GM12801 (cell line): Measurements from ENCODE around the gene ANO9.

ENCODE experiments used
- TF ChIP-seq, protein P1 (sequence below): IDR thresholded peaks from one replicate; pipeline ENCODE4 v1.5.1; 2011; ENCODE audit warnings: control low read depth; ENCODE audit not compliant: insufficient read length; ENCODE audit errors: extremely low read depth

The ANO9 gene, protein sequence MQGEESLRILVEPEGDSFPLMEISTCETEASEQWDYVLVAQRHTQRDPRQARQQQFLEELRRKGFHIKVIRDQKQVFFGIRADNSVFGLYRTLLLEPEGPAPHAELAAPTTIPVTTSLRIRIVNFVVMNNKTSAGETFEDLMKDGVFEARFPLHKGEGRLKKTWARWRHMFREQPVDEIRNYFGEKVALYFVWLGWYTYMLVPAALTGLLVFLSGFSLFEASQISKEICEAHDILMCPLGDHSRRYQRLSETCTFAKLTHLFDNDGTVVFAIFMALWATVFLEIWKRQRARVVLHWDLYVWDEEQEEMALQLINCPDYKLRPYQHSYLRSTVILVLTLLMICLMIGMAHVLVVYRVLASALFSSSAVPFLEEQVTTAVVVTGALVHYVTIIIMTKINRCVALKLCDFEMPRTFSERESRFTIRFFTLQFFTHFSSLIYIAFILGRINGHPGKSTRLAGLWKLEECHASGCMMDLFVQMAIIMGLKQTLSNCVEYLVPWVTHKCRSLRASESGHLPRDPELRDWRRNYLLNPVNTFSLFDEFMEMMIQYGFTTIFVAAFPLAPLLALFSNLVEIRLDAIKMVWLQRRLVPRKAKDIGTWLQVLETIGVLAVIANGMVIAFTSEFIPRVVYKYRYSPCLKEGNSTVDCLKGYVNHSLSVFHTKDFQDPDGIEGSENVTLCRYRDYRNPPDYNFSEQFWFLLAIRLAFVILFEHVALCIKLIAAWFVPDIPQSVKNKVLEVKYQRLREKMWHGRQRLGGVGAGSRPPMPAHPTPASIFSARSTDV

DNA sequence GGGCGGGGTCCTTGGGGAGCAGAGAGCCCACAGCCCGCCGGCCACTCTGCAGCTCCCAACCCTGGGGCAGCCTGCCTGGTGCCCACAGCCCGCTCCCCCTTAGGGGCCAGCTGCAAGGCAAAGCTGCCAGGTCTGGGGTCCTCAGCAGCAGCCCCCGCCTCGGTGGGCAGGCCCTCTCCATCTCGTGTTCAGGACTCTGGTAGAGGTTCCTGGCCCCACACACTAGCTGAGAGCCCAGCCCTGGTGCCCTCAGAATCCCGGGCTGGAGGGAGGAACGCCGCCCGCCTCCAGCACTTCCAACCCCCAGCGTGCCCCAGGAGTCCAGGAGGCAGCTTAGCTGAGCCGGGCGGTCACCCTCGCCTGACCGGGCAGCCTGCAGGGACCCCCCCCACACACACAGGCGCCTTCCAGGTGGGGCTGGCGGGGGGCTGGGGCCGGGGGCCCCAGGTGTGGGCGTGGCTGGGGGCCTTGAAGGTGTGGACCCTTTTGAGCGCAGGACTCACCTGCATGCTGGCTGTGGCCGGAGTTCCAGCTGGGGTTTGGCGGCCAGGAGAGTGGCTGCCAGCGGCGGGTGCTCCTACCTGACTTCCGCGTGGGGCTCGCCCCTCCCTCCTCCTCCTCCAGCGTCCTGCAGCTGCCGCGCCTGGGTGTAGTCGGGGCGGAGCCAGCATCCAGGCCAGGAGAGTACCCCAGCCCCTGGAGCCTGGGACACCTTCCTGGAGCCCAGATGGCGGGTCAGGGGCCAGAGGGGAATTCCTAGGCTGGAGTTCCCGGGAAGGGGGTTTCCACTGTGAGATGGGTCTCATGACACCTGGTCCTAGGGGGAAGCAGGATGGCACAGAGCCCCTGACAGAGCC is at the start of gene ANO9:
Gene ANO9 (minus strand): TSS at position 594 of the 857 bp plus-strand sequence. CDS start 85 bp downstream, at position 509.
- TF ChIP-seq, protein P1, sequence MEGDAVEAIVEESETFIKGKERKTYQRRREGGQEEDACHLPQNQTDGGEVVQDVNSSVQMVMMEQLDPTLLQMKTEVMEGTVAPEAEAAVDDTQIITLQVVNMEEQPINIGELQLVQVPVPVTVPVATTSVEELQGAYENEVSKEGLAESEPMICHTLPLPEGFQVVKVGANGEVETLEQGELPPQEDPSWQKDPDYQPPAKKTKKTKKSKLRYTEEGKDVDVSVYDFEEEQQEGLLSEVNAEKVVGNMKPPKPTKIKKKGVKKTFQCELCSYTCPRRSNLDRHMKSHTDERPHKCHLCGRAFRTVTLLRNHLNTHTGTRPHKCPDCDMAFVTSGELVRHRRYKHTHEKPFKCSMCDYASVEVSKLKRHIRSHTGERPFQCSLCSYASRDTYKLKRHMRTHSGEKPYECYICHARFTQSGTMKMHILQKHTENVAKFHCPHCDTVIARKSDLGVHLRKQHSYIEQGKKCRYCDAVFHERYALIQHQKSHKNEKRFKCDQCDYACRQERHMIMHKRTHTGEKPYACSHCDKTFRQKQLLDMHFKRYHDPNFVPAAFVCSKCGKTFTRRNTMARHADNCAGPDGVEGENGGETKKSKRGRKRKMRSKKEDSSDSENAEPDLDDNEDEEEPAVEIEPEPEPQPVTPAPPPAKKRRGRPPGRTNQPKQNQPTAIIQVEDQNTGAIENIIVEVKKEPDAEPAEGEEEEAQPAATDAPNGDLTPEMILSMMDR, result no peak

DNA sequence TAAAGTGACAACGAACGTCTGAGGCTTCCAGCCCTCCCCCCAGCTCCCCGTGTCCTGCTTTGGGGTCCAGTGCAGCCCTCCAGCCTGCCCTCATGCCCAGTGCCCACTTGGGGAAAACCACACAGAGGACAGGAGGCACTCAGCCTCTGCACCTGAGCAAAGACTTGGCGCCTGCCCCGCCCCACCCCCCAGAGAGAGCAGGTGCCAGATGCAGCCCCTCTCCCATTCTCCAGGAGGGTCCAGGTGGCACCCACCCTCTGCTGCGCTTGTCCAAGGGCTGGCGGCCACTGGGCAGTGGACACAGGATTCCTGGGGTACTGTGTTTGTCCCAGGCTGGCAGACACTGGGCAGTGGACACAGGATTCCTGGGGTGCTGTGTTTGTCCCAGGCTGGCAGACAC is 49.5 kb upstream of the ANO9 start:
- TF ChIP-seq, protein P1, result no peak

DNA sequence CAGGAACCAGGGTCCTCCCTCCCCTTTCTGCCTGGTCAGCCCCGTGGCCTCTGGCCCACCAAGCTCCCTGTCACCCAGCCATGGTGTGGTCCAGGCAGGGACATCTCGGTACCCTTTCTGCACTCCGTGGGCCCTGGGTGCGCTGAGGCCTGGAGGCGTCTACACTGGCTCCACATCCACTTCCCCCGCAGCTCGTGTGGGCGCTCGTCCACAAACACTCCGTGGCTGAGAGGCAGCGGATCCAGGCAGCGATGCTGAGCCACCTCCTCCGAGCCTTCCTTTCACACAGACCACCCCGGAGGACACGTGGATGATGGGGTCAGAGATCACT is 49.1 kb upstream of the ANO9 start:
- TF ChIP-seq, protein P1, result no peak

DNA sequence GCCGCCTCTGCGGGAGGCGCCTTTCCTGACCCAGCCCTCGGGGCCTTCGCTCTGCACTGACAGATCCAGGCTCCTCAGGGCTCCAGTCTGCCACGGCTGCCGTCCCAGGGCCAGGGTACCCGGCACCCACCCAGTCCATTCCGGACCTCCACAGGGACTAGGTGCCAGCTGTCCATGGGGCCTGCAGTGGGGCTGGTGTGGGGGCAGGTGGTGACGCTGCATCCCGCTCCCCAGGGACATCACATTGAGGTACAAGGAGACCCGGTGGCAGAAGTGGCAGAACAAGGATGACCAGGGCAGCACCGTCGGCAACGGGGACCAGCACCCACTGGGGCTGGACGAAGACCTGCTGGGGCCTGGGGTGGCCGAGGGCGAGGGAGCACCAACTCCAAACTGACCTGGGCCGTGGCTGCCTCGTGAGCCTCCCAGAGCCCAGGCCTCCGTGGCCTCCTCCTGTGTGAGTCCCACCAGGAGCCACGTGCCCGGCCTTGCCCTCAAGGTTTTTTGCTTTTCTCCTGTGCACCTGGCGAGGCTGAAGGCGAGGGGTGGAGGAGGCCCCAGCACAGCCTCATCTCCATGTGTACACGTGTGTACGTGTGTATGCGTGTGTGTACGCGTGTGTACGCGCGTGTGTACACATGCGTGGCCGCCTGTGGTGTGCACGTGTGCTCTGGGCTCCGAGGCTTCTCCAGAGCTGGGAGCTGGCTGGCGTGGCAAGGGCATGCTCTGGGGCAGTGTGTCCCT is 48.5 kb upstream of the ANO9 start:
- TF ChIP-seq, protein P1, result no peak

DNA sequence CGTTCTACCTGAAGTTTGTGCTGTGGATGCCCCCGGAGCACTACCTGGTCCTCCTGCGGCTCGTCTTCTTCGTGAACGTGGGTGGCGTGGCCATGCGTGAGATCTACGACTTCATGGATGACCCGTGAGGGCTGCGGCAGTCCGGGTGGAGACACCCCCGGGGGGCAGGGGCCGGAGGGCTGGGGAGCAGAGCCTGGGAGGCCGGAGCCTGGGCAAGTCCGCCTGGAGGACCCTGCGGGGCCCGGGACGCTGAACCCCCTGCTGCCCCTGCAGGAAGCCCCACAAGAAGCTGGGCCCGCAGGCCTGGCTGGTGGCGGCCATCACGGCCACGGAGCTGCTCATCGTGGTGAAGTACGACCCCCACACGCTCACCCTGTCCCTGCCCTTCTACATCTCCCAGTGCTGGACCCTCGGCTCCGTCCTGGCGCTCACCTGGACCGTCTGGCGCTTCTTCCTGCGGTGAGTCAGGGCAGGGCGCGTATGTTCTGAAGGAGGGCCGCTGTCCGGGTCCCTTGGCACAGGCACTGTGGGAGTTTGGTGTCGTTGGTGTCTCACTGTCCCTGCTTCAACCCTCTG is 47.9 kb upstream of the ANO9 start:
- TF ChIP-seq, protein P1, result no peak

DNA sequence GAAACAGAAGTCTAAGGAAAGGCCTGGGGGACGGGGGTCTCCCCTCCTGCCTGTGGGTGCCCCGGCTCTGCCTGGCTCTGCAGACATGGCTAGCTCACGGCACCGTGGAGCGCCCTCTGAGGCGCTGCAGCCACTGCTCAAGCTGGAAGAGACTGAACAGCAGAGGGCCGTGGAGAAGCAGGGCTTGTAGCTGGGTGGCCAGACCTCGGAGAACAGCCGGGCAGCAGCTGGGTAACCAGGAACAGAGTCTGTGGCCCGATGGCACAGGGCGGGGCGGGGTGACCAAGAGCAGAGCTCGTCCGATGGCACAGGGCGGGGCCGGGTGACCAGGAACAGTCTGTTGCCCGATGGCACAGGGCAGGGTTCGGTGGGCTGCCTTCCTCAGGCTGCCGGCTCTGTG is 47.2 kb upstream of the ANO9 start:
- TF ChIP-seq, protein P1, result no peak
